ENCODE data around the gene ADK. TPM values are rescaled to one million over a fixed set of nuclear protein-coding genes. Genes with fewer than 3 reads are reported as not detected.

Gene ADK
- total and polyA plus RNA-seq, 2 experiments from 2014 or later, result 39.9 to 53.0 TPM

DNA sequence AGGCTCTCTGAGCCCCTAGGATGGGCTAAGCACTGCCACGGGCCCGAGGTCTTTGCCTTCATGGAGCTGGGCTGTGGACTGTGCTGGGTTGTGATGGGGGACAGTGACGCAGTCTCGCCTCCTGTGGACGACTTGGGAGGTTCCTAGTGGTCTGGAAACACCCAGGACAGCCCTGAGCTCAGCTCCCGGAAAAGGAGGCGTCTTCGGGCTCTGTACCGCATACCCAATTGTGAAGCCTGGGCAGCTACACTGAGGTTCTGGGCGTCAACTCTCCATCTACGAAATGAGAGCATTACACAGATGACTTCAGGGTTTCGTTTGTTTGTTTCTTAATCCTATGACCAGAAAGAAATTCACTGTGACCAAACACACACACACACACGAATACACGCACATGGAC, 595.8 kb downstream of the ADK start:
- no peak overlapping the region for H3K4me2 ChIP-seq
- no peaks in the 10 kb centered on the region for H3F3A ChIP-seq (replicated peaks; ENCODE audit: low read depth)
- H3K27ac ChIP-seq (ENCODE audit: low read depth), result no peak overlapping the region
- H3K27ac Mint-ChIP-seq, result no peak overlapping the region
- H3K4me1 Mint-ChIP-seq, result no peaks in the 10 kb centered on the region
- H3K4me3 Mint-ChIP-seq, result no peak overlapping the region
- H3K79me2 ChIP-seq (replicated peaks; ENCODE audit: insufficient read depth), result no peaks in the 10 kb centered on the region
- no peaks in the 10 kb centered on the region for H3K36me3 Mint-ChIP-seq (ENCODE audit: low read depth)
- H3K4me3 ChIP-seq, result no peak overlapping the region
- no peaks in the 10 kb centered on the region for H4K20me1 ChIP-seq (replicated peaks; ENCODE audit: insufficient read depth)
- peak overlapping the region; percentile 69 for H2AFZ ChIP-seq
- peaks cover 2% of the 10 kb centered on the region for H3K27me3 Mint-ChIP-seq (ENCODE audit: insufficient read depth, low read depth, poor library complexity)
- no peaks in the 10 kb centered on the region for H3K27me3 ChIP-seq (ENCODE audit: insufficient read depth)
- peak; percentile 35; the same call in 2 of the 3 replicates for ATAC-seq
- H3K9me3 Mint-ChIP-seq, result no peaks in the 10 kb centered on the region
- DNase-seq (ENCODE audit: low spot score), result no peak
- no peaks in the 10 kb centered on the region for H3K36me3 ChIP-seq (ENCODE audit: insufficient read depth)
- TF ChIP-seq, protein P1, sequence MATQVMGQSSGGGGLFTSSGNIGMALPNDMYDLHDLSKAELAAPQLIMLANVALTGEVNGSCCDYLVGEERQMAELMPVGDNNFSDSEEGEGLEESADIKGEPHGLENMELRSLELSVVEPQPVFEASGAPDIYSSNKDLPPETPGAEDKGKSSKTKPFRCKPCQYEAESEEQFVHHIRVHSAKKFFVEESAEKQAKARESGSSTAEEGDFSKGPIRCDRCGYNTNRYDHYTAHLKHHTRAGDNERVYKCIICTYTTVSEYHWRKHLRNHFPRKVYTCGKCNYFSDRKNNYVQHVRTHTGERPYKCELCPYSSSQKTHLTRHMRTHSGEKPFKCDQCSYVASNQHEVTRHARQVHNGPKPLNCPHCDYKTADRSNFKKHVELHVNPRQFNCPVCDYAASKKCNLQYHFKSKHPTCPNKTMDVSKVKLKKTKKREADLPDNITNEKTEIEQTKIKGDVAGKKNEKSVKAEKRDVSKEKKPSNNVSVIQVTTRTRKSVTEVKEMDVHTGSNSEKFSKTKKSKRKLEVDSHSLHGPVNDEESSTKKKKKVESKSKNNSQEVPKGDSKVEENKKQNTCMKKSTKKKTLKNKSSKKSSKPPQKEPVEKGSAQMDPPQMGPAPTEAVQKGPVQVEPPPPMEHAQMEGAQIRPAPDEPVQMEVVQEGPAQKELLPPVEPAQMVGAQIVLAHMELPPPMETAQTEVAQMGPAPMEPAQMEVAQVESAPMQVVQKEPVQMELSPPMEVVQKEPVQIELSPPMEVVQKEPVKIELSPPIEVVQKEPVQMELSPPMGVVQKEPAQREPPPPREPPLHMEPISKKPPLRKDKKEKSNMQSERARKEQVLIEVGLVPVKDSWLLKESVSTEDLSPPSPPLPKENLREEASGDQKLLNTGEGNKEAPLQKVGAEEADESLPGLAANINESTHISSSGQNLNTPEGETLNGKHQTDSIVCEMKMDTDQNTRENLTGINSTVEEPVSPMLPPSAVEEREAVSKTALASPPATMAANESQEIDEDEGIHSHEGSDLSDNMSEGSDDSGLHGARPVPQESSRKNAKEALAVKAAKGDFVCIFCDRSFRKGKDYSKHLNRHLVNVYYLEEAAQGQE (IDR thresholded peaks at IDR 0.05; ENCODE audit: unreplicated experiment), result no peak
- TF ChIP-seq, protein P2, sequence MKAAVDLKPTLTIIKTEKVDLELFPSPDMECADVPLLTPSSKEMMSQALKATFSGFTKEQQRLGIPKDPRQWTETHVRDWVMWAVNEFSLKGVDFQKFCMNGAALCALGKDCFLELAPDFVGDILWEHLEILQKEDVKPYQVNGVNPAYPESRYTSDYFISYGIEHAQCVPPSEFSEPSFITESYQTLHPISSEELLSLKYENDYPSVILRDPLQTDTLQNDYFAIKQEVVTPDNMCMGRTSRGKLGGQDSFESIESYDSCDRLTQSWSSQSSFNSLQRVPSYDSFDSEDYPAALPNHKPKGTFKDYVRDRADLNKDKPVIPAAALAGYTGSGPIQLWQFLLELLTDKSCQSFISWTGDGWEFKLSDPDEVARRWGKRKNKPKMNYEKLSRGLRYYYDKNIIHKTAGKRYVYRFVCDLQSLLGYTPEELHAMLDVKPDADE (IDR thresholded peaks at IDR 0.05), result no peak
- TF ChIP-seq CREB1 (CRISPR knock-in tag; IDR thresholded peaks at IDR 0.05; ENCODE audit: low read depth), result no peak
- no peak for TF ChIP-seq JUNB (IDR thresholded peaks at IDR 0.05; ENCODE audit: unreplicated experiment)
- TF ChIP-seq STAT1 (IDR thresholded peaks at IDR 0.05; ENCODE audit: unreplicated experiment), result no peak
- TF ChIP-seq NANOG (IDR thresholded peaks at IDR 0.05; ENCODE audit: borderline replicate concordance), result no peak
- no peak for TF ChIP-seq ZNF114 (CRISPR knock-in tag; IDR thresholded peaks at IDR 0.05)
- TF ChIP-seq, protein P3, sequence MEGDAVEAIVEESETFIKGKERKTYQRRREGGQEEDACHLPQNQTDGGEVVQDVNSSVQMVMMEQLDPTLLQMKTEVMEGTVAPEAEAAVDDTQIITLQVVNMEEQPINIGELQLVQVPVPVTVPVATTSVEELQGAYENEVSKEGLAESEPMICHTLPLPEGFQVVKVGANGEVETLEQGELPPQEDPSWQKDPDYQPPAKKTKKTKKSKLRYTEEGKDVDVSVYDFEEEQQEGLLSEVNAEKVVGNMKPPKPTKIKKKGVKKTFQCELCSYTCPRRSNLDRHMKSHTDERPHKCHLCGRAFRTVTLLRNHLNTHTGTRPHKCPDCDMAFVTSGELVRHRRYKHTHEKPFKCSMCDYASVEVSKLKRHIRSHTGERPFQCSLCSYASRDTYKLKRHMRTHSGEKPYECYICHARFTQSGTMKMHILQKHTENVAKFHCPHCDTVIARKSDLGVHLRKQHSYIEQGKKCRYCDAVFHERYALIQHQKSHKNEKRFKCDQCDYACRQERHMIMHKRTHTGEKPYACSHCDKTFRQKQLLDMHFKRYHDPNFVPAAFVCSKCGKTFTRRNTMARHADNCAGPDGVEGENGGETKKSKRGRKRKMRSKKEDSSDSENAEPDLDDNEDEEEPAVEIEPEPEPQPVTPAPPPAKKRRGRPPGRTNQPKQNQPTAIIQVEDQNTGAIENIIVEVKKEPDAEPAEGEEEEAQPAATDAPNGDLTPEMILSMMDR (conservative IDR thresholded peaks at IDR 0.05; ENCODE audit: low read depth in 2 of 2), result no peak; a peak in 1 of 4 replicates
- TF ChIP-seq ZNF331 (CRISPR knock-in tag; IDR thresholded peaks at IDR 0.05; ENCODE audit: low read depth), result no peak
- TF ChIP-seq EZH2 (IDR thresholded peaks at IDR 0.05; ENCODE audit: low read depth, unreplicated experiment), result no peak
- no peak for TF ChIP-seq POLR2AphosphoS5 (IDR thresholded peaks at IDR 0.05; ENCODE audit: low read depth)
- TF ChIP-seq, protein P4, sequence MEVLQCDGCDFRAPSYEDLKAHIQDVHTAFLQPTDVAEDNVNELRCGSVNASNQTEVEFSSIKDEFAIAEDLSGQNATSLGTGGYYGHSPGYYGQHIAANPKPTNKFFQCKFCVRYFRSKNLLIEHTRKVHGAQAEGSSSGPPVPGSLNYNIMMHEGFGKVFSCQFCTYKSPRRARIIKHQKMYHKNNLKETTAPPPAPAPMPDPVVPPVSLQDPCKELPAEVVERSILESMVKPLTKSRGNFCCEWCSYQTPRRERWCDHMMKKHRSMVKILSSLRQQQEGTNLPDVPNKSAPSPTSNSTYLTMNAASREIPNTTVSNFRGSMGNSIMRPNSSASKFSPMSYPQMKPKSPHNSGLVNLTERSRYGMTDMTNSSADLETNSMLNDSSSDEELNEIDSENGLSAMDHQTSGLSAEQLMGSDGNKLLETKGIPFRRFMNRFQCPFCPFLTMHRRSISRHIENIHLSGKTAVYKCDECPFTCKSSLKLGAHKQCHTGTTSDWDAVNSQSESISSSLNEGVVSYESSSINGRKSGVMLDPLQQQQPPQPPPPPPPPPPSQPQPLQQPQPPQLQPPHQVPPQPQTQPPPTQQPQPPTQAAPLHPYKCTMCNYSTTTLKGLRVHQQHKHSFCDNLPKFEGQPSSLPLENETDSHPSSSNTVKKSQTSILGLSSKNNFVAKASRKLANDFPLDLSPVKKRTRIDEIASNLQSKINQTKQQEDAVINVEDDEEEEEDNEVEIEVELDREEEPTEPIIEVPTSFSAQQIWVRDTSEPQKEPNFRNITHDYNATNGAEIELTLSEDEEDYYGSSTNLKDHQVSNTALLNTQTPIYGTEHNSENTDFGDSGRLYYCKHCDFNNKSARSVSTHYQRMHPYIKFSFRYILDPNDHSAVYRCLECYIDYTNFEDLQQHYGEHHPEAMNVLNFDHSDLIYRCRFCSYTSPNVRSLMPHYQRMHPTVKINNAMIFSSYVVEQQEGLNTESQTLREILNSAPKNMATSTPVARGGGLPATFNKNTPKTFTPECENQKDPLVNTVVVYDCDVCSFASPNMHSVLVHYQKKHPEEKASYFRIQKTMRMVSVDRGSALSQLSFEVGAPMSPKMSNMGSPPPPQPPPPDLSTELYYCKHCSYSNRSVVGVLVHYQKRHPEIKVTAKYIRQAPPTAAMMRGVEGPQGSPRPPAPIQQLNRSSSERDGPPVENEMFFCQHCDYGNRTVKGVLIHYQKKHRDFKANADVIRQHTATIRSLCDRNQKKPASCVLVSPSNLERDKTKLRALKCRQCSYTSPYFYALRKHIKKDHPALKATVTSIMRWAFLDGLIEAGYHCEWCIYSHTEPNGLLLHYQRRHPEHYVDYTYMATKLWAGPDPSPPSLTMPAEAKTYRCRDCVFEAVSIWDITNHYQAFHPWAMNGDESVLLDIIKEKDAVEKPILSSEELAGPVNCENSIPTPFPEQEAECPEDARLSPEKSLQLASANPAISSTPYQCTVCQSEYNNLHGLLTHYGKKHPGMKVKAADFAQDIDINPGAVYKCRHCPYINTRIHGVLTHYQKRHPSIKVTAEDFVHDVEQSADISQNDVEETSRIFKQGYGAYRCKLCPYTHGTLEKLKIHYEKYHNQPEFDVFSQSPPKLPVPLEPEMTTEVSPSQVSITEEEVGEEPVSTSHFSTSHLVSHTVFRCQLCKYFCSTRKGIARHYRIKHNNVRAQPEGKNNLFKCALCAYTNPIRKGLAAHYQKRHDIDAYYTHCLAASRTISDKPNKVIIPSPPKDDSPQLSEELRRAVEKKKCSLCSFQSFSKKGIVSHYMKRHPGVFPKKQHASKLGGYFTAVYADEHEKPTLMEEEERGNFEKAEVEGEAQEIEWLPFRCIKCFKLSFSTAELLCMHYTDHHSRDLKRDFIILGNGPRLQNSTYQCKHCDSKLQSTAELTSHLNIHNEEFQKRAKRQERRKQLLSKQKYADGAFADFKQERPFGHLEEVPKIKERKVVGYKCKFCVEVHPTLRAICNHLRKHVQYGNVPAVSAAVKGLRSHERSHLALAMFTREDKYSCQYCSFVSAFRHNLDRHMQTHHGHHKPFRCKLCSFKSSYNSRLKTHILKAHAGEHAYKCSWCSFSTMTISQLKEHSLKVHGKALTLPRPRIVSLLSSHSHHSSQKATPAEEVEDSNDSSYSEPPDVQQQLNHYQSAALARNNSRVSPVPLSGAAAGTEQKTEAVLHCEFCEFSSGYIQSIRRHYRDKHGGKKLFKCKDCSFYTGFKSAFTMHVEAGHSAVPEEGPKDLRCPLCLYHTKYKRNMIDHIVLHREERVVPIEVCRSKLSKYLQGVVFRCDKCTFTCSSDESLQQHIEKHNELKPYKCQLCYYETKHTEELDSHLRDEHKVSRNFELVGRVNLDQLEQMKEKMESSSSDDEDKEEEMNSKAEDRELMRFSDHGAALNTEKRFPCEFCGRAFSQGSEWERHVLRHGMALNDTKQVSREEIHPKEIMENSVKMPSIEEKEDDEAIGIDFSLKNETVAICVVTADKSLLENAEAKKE (CRISPR knock-in tag; IDR thresholded peaks at IDR 0.05), result no peak
- TF ChIP-seq EZH2phosphoT487 (IDR thresholded peaks at IDR 0.05; ENCODE audit: unreplicated experiment), result no peak
- H3K4me1 ChIP-seq (ENCODE audit: insufficient read depth), result no peaks in the 10 kb centered on the region
- no peaks in the 10 kb centered on the region for H3K9me2 ChIP-seq (ENCODE audit: insufficient read depth)
